Heart left ventricle (tissue), 16 donors: ENCODE results near the gene MRPL53. TPM values are rescaled to one million over a fixed set of nuclear protein-coding genes. Genes with fewer than 3 reads are reported as not detected.

ENCODE experiments used
- ATAC-seq, 4 donors: fragments of 200-7000 bp; cut with Tn5 transposase; one replicate each; pipeline ENCODE4 v1.9.1; 2020 to 2022; ENCODE audit warnings: moderate library complexity in 4 of 4, mild to moderate bottlenecking in 3 of 4, moderate number of reproducible peaks in 1 of 4
- DNase-seq, 5 donors: peaks; one replicate each; pipeline ENCODE4 v3.0.0-alpha.2; 2020
- H3K27ac ChIP-seq, 12 donors: fragments of 200-600 bp; sonication (generic) in 4 of 12; one replicate each; pipeline versions ENCODE4 v1.5.0 to v1.8.0; 2016 to 2022; ENCODE audit warnings: mild to moderate bottlenecking in 2 of 12
- H3K27me3 ChIP-seq, 9 donors: fragments of 200-600 bp; sonication (generic) in 2 of 9; one replicate each; pipeline versions ENCODE4 v1.5.1 to v1.8.0; 2016 to 2022; ENCODE audit warnings: mild to moderate bottlenecking in 3 of 9
- H3K36me3 ChIP-seq, 9 donors: fragments of 200-600 bp; sonication (generic) in 2 of 9; one replicate each; pipeline versions ENCODE4 v1.5.0 to v1.8.0; 2018 to 2022; ENCODE audit warnings: mild to moderate bottlenecking in 2 of 9
- H3K4me1 ChIP-seq, 12 donors: fragments of 200-600 bp; sonication (generic) in 4 of 12; one replicate each; pipeline versions ENCODE4 v1.5.0 to v1.8.0; 2016 to 2022; ENCODE audit warnings: mild to moderate bottlenecking in 3 of 12
- H3K4me3 ChIP-seq, 12 donors: fragments of 200-600 bp; sonication (generic) in 4 of 12; one replicate each; pipeline versions ENCODE4 v1.5.0 to v1.8.0; 2017 to 2022; ENCODE audit warnings: mild to moderate bottlenecking in 9 of 12, moderate library complexity in 4 of 12
- H3K9me3 ChIP-seq, 12 donors: fragments of 200-600 bp; sonication (generic) in 4 of 12; one replicate each; pipeline versions ENCODE4 v1.5.0 to v1.8.0; 2016 to 2022; ENCODE audit warnings: mild to moderate bottlenecking in 1 of 12
- POLR2A ChIP-seq, 2 donors: fragments of 450-650 bp; IDR thresholded peaks; one replicate each; pipeline ENCODE4 v1.6.1; 2017; ENCODE audit warnings: antibody characterized with exemption in 2 of 2, mild to moderate bottlenecking in 2 of 2, moderate library complexity in 2 of 2
- WGBS, 4 donors: extraction: QIAGEN DNeasy Blood & Tissue Kit in 2 of 4; methylation state at CpG; one replicate each; pipeline versions ENCODE4 v1.1.5 to v1.1.7; 2013 to 2018; 5-methylcytosine and 5-hydroxymethylcytosine counted together
- intact Hi-C, 10 donors: fragments of 100-400 bp; cut with DNase I; formaldehyde crosslinking; loops; one replicate each; pipeline versions ENCODE4 v1.11.1 to v1.14.2; 2022
- polyA plus RNA-seq, 2 donors: library from polyadenylated mRNA; stranded (reverse); fragments of 200-250 nt; gene quantifications; one replicate each; pipeline ENCODE4 v1.2.3, GENCODE V29; 2013
- total RNA-seq, 9 donors: library from RNA; depleted of rRNA in 2 of 9; stranded (reverse); fragments of >200 nt in 2 of 9; fragmentation: NEBNext Ultra II Directional in 3 of 9; extraction: Animal tissue kit (Norgen Biotek cat#: 25700) in 3 of 9; gene quantifications; one replicate each; pipeline versions ENCODE4 v1.1.0 to v1.2.4, GENCODE V29; 2016 to 2023
- TF ChIP-seq, protein P1 (sequence below), 12 donors: fragments of 200-600 bp; sonication (generic) in 4 of 12; IDR thresholded peaks; one replicate each; pipeline versions ENCODE4 v1.5.0 to v1.8.0; 2018 to 2022; ENCODE audit warnings: antibody characterized with exemption in 12 of 12, mild to moderate bottlenecking in 5 of 12
- donor health status: ischemic (EF 13 %, LVEDD 7.1; RV severe dilation, severe dysfunction).
- donor health status: healthy with polysubstance abuse.
- donor health status: DM: no; HTN: yes; CAD: no.
- donor health status: DM: no; HTN: no; CAD: no.
- donor health status: ischemic (EF 25% LVEDD 6.9; RV normal size, moderate dysfunction).
- donor health status: ischemic (EF 25% LVEDD 5.7; RV mildly dilated, moderate dysfunction).
- donor health status: healthy.
- donor health status: DM: yes; HTN: yes; CAD: no.
- donor health status: ischemic (EF 35%, LVEDD 5.7; RV mildly dilated, moderate dysfunction).
- donor health status: nonischemic (EF 11% LVEDD 7.7; RV severe dilation, severe dysfunction).
- donor health status: DM: yes; HTN: yes; CAD: no.
- donor health status: PGD.
- donor health status: ischemic (EF 29% LVEDD 5.4; RV normal size, mild dysfunction).
- donor health status: nonischemic (EF 23%, LVEDD 6.1; RV moderate dilation, normal function).

The MRPL53 gene
- total and polyA plus RNA-seq, 11 donors: 64.9 to 180 (median 135) TPM

DNA sequence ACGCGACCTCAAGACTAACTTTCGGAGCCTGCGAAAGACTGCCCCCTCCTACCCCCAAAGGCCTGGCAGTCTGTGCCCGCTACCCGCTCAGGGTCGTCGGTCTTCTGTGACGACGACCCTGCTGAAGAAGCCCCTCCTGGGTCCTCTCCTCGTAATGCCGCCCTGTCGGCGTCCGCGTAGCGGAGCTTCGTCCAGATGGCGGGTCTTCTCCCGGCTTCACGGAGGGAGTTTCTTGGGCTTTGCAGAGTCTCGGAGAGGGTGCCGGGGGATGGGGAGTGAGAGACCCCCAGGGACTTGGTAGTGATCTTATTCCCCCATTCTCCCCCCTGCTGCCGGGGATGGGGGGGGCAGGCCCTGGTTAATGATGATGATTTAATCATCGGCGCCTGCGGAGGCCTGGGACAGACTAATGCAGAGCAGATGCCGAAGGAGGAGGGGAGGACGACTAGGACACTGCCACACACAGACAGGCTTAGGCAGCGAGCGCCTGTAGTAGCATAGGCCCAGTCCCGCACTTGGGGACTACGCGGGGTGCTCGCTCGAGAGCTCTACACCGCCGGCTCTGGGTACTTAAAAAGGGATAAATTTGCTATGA, 35.5 kb upstream of the MRPL53 start:
- Histone ChIP-seq H3K4me3 (peak overlapping the region; percentile 41 to 92 (median 78)), H3K27ac (peak overlapping the region; percentile 95 to 100 (median 98)), H3K36me3 (peaks cover 0 to 18% (median 15%) of the 10 kb centered on the region in 9 donors), H3K4me1 (peaks cover 4 to 48% (median 33%) of the 10 kb centered on the region in 12 donors), H3K9me3 (no peaks in the 10 kb centered on the region), H3K27me3 (peaks cover 9 to 53% (median 29%) of the 10 kb centered on the region in 9 donors)
- DNase-seq (peak in 2 of 5 donors; percentile 35 to 40), ATAC-seq (peak in 3 of 4 donors; percentile 1 to 16 (median 10))
- 12 to 17% (median 15%) methylated on average over 36 to 38 of the region's 38 CpGs for WGBS, 4 donors
- intact Hi-C loops: loop anchor here in 4 of 10 donors (1.0 to 5.0 kb wide), 6 partner anchors 21 to 79 kb away; partner anchors contain the start of genes AUP1 (in 2 of the 4), HTRA2 (in 2 of the 4), TTC31 (in 2 of the 4) and CCDC142 (in 1 of the 4)
- TF ChIP-seq POLR2A (IDR thresholded peaks at IDR 0.05): no peak
- TF ChIP-seq, protein P1, sequence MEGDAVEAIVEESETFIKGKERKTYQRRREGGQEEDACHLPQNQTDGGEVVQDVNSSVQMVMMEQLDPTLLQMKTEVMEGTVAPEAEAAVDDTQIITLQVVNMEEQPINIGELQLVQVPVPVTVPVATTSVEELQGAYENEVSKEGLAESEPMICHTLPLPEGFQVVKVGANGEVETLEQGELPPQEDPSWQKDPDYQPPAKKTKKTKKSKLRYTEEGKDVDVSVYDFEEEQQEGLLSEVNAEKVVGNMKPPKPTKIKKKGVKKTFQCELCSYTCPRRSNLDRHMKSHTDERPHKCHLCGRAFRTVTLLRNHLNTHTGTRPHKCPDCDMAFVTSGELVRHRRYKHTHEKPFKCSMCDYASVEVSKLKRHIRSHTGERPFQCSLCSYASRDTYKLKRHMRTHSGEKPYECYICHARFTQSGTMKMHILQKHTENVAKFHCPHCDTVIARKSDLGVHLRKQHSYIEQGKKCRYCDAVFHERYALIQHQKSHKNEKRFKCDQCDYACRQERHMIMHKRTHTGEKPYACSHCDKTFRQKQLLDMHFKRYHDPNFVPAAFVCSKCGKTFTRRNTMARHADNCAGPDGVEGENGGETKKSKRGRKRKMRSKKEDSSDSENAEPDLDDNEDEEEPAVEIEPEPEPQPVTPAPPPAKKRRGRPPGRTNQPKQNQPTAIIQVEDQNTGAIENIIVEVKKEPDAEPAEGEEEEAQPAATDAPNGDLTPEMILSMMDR (IDR thresholded peaks at IDR 0.05): no peak

- DNase-seq: peak; percentile 99 to 100 (median 99)
- H3K27ac ChIP-seq: peak within 1 kb of the TSS; percentile 95 to 100 (median 98)
- H3K36me3 ChIP-seq: peaks cover 0 to 18% (median 15%) of the 10 kb centered on the region in 9 donors
- intact Hi-C loops: loop anchor here in 4 of 10 donors (1.0 to 5.0 kb wide), 6 partner anchors 21 to 80 kb away; partner anchors contain the start of genes AUP1 (in 2 of the 4), HTRA2 (in 2 of the 4), TTC31 (in 2 of the 4) and CCDC142 (in 1 of the 4)
- ATAC-seq: peak; percentile 95 to 97 (median 96)
- H3K27me3 ChIP-seq: peaks cover 9 to 53% (median 23%) of the 10 kb centered on the region in 9 donors
- peaks cover 4 to 55% (median 35%) of the 10 kb centered on the region in 12 donors for H3K4me1 ChIP-seq
- peak within 1 kb of the TSS; percentile 41 to 92 (median 78) for H3K4me3 ChIP-seq
- WGBS, 4 donors: 0 to 2% (median 1%) methylated on average over 16 to 56 of the region's 56 CpGs
- TF ChIP-seq POLR2A (IDR thresholded peaks at IDR 0.05): peak in 1 of 2 donors; percentile 55
- TF ChIP-seq, protein P1 (IDR thresholded peaks at IDR 0.05): peak; percentile 21 to 64 (median 42)
- H3K9me3 ChIP-seq: no peaks in the 10 kb centered on the region
Observed at GRCh38 chr2:74507145-74507925, 34.9 kb upstream of the MRPL53 start, which contains the start of gene PCGF1. Gene PCGF1 (minus strand): TSS chr2:74507695. CDS start chr2:74507668, 27 bp downstream.

GRCh38 chr2:74505448-74506246, 33.2 kb upstream of the MRPL53 start:
- no peaks in the 10 kb centered on the region for H3K9me3 ChIP-seq
- intact Hi-C loops: loop anchor here in 3 of 10 donors (2.0 to 5.0 kb wide), 4 partner anchors 23 to 82 kb away; partner anchors contain the start of genes AUP1 (in 1 of the 3), CCDC142 (in 1 of the 3), DOK1 (in 1 of the 3) and HTRA2 (in 1 of the 3)

More at GRCh38 chr2:74505448-74506246, 33.2 kb upstream of the MRPL53 start:
- 93 to 95% (median 95%) methylated on average over 14 of the region's 14 CpGs for WGBS, 4 donors
- Histone ChIP-seq H3K27ac (peak overlapping the region in 1 of 12 donors; percentile 100), H3K4me3 (peak overlapping the region in 5 of 12 donors; percentile 75 to 87 (median 82)), H3K27me3 (peaks cover 0 to 53% (median 10%) of the 10 kb centered on the region in 9 donors), H3K36me3 (peaks cover 0 to 18% (median 15%) of the 10 kb centered on the region in 9 donors), H3K4me1 (peaks cover 4 to 59% (median 39%) of the 10 kb centered on the region in 12 donors)
- ATAC-seq (no peak), DNase-seq (no peak)
- TF ChIP-seq, protein P1 (IDR thresholded peaks at IDR 0.05): no peak
- no peak for TF ChIP-seq POLR2A (IDR thresholded peaks at IDR 0.05)
